Tibial nerve (tissue), 4 donors: ENCODE data around the gene COL6A3. TPM values are rescaled to one million over a fixed set of nuclear protein-coding genes. Genes with fewer than 3 reads are reported as not detected.

Experiments used
- DNase-seq, 2 donors: peaks; one replicate each; pipeline ENCODE4 v3.0.0-alpha.2; 2019; ENCODE audit warnings: low spot score in 2 of 2
- H3K27ac ChIP-seq, 4 donors: fragments of 200-600 bp; sonication (generic) in 3 of 4; one replicate each; pipeline ENCODE4 v1.5.1; 2017 to 2019; ENCODE audit warnings: mild to moderate bottlenecking in 1 of 4
- H3K27me3 ChIP-seq, 2 donors: fragments of 200-600 bp; sonication (generic) in 1 of 2; one replicate each; pipeline versions ENCODE4 v1.5.1 to v1.6.0; 2017 to 2019
- H3K36me3 ChIP-seq, 3 donors: fragments of 200-600 bp; sonication (generic); one replicate each; pipeline ENCODE4 v1.5.1; 2018 to 2019
- H3K4me1 ChIP-seq, 4 donors: fragments of 200-600 bp; sonication (generic) in 3 of 4; one replicate each; pipeline ENCODE4 v1.5.1; 2017 to 2019
- H3K4me3 ChIP-seq, 4 donors: fragments of 200-600 bp; sonication (generic) in 3 of 4; one replicate each; pipeline ENCODE4 v1.5.1; 2017 to 2019; ENCODE audit warnings: mild to moderate bottlenecking in 1 of 4, moderate library complexity in 1 of 4
- H3K9me3 ChIP-seq, 4 donors: fragments of 200-600 bp; sonication (generic) in 3 of 4; one replicate each; pipeline ENCODE4 v1.5.1; 2017 to 2019
- EP300 ChIP-seq, 2 donors: sonication (generic); formaldehyde crosslinking; IDR thresholded peaks; one replicate each; pipeline ENCODE4 v1.6.1; 2017; ENCODE audit warnings: antibody characterized with exemption in 2 of 2, mild to moderate bottlenecking in 1 of 2
- POLR2A ChIP-seq, 2 donors: fragments of 450-650 bp; IDR thresholded peaks; one replicate each; pipeline ENCODE4 v1.6.1; 2017; ENCODE audit warnings: antibody characterized with exemption in 2 of 2, mild to moderate bottlenecking in 2 of 2, moderate library complexity in 2 of 2
- WGBS, 2 donors: methylation state at CpG; one replicate each; pipeline ENCODE4 v1.1.5; 2018; 5-methylcytosine and 5-hydroxymethylcytosine counted together
- total RNA-seq, 4 donors: library from RNA; depleted of rRNA; stranded (reverse); fragments of >200 nt; gene quantifications; one replicate each; pipeline ENCODE4 v1.1.0, GENCODE V29; 2016
- TF ChIP-seq, protein P1 (sequence below), 5 experiments: fragments of 200-600 bp in 3 of 5; fragments of 450-650 bp in 2 of 5; sonication (generic) in 3 of 5; IDR thresholded peaks; one replicate each; pipeline ENCODE4 v1.5.1; 2016 to 2019; ENCODE audit warnings: antibody characterized with exemption in 5 of 5, mild to moderate bottlenecking in 3 of 5, moderate library complexity in 2 of 5

COL6A3 gene
- total RNA-seq, 4 donors from 2014 or later = 228 to 558 (median 364) TPM

DNA sequence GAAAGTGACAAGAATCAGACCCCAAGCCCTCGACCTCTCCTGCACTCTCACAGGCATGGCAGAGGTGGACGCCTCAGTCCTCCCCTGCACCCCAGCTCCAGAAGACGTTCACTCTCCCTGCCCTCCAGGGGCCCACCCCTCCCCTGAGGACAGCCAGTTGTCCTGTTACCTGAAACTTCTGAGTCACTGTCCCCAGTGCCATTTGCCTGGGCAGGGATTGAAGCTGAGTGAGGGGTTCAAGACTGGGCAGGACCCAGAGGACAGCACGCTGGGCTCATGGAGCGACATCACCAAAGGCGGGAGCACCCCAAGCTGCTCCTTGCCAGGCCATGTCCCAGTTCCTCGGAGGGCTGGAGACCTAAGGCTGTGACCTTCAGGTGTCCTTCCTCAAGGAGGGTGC lies 34.2 kb upstream of the COL6A3 start:
- Histone ChIP-seq H3K4me3 (no peak overlapping the region), H3K36me3 (no peaks in the 10 kb centered on the region), H3K9me3 (no peaks in the 10 kb centered on the region), H3K27me3 (no peaks in the 10 kb centered on the region), H3K27ac (peak overlapping the region in 2 of 4 donors; percentile 31 to 88), H3K4me1 (peaks cover 0 to 34% (median 12%) of the 10 kb centered on the region in 4 donors)
- no peak for TF ChIP-seq EP300 (IDR thresholded peaks at IDR 0.05)
- TF ChIP-seq, protein P1, sequence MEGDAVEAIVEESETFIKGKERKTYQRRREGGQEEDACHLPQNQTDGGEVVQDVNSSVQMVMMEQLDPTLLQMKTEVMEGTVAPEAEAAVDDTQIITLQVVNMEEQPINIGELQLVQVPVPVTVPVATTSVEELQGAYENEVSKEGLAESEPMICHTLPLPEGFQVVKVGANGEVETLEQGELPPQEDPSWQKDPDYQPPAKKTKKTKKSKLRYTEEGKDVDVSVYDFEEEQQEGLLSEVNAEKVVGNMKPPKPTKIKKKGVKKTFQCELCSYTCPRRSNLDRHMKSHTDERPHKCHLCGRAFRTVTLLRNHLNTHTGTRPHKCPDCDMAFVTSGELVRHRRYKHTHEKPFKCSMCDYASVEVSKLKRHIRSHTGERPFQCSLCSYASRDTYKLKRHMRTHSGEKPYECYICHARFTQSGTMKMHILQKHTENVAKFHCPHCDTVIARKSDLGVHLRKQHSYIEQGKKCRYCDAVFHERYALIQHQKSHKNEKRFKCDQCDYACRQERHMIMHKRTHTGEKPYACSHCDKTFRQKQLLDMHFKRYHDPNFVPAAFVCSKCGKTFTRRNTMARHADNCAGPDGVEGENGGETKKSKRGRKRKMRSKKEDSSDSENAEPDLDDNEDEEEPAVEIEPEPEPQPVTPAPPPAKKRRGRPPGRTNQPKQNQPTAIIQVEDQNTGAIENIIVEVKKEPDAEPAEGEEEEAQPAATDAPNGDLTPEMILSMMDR (IDR thresholded peaks at IDR 0.05) = no peak
- TF ChIP-seq POLR2A (IDR thresholded peaks at IDR 0.05) = no peak
- WGBS, 2 donors = 90 to 92% methylated on average over 7 of the region's 7 CpGs
- DNase-seq = no peak

- WGBS, 2 donors = 93 to 94% methylated on average over 11 of the region's 11 CpGs
- Histone ChIP-seq H3K27ac (no peak overlapping the region), H3K4me1 (peaks cover 0 to 33% (median 12%) of the 10 kb centered on the region in 4 donors), H3K27me3 (no peaks in the 10 kb centered on the region), H3K9me3 (no peaks in the 10 kb centered on the region), H3K36me3 (no peaks in the 10 kb centered on the region), H3K4me3 (no peak overlapping the region)
- DNase-seq = no peak
- TF ChIP-seq EP300 (IDR thresholded peaks at IDR 0.05) (no peak), POLR2A (IDR thresholded peaks at IDR 0.05) (no peak)
- TF ChIP-seq, protein P1 (IDR thresholded peaks at IDR 0.05) = no peak
Measured at GRCh38 chr2:237447496-237447895, 33.5 kb upstream of the COL6A3 start.

DNA sequence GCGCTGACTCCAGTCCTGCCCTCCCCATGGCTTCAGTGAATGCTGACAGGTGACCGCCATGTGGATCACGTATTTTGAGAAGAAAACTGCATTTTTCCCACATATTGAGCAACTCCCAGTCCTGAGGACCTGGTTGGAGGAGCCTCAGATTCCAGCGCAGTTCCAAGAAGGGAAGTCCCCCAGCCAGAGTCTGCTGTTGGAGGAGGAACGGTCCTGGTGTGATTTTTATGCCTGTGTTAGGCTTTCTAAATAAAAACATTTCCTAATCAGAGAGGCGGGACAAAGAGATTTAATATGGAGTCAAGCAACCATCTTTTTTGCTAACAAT lies 32.3 kb upstream of the COL6A3 start:
- no peaks in the 10 kb centered on the region for H3K27me3 ChIP-seq
- no peaks in the 10 kb centered on the region for H3K36me3 ChIP-seq
- H3K9me3 ChIP-seq = no peaks in the 10 kb centered on the region
- peaks cover 0 to 29% (median 12%) of the 10 kb centered on the region in 4 donors for H3K4me1 ChIP-seq
- WGBS, 2 donors = 81 to 92% methylated on average over 6 of the region's 6 CpGs
- H3K4me3 ChIP-seq = no peak overlapping the region
- no peak for DNase-seq
- no peak overlapping the region for H3K27ac ChIP-seq
- no peak for TF ChIP-seq POLR2A (IDR thresholded peaks at IDR 0.05)

GRCh38 chr2:237445611-237446337 lies 31.8 kb upstream of the COL6A3 start:
- WGBS, 2 donors = 89 to 95% methylated on average over 26 of the region's 26 CpGs
- Histone ChIP-seq H3K9me3 (no peaks in the 10 kb centered on the region), H3K27ac (no peak overlapping the region), H3K36me3 (no peaks in the 10 kb centered on the region), H3K4me3 (no peak overlapping the region), H3K4me1 (peaks cover 0 to 24% (median 12%) of the 10 kb centered on the region in 4 donors), H3K27me3 (no peaks in the 10 kb centered on the region)
- DNase-seq = no peak
- no peak for TF ChIP-seq EP300 (IDR thresholded peaks at IDR 0.05)
- TF ChIP-seq, protein P1 (IDR thresholded peaks at IDR 0.05) = no peak
- no peak for TF ChIP-seq POLR2A (IDR thresholded peaks at IDR 0.05)

DNA sequence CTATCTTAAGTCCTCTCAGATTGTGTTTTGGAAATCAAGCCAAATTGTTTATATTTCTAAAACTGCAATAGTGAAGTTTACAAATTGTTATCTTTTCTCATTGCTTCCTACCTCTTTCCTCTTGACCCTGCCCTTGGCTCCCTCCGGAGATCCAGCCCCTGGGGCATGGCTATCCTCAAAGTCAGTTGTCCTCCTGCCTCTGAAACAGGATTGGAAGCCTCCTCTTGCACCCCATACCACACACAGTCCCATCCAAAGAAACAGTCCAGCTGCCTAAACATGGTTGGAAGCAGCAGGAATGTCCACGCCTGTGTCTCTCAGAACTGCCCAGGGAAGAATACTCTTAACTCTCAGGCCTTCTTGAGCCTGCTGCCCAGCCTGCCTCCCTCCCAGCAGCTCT lies 30.1 kb upstream of the COL6A3 start:
- Histone ChIP-seq H3K27ac (no peak overlapping the region), H3K4me1 (peaks cover 0 to 10% (median 6%) of the 10 kb centered on the region in 4 donors), H3K36me3 (no peaks in the 10 kb centered on the region), H3K27me3 (no peaks in the 10 kb centered on the region), H3K4me3 (no peak overlapping the region), H3K9me3 (no peaks in the 10 kb centered on the region)
- 53 to 61% methylated on average over 2 of the region's 2 CpGs for WGBS, 2 donors
- DNase-seq = no peak
- TF ChIP-seq, protein P1 (IDR thresholded peaks at IDR 0.05) = no peak
- TF ChIP-seq POLR2A (IDR thresholded peaks at IDR 0.05) (no peak), EP300 (IDR thresholded peaks at IDR 0.05) (no peak)
